Vagina (tissue), 2 donors: ENCODE measurements around the gene TCF7L1. TPM values are rescaled to one million over a fixed set of nuclear protein-coding genes. Genes with fewer than 3 reads are reported as not detected.

Source experiments
- DNase-seq, 2 donors: peaks; one replicate each; pipeline ENCODE4 v3.0.0-alpha.2; 2017; ENCODE audit errors: extremely low spot score in 2 of 2
- H3K27ac ChIP-seq: fragments of 200-600 bp; sonication (generic); one replicate; pipeline ENCODE4 v1.5.1; 2019
- H3K27me3 ChIP-seq: fragments of 200-600 bp; sonication (generic); one replicate; pipeline ENCODE4 v1.5.1; 2019
- H3K36me3 ChIP-seq, 2 donors: fragments of 200-600 bp; sonication (generic); one replicate each; pipeline ENCODE4 v1.5.1; 2017 to 2019
- H3K4me1 ChIP-seq: fragments of 200-600 bp; sonication (generic); one replicate; pipeline ENCODE4 v1.5.1; 2019
- H3K4me3 ChIP-seq, 2 donors: fragments of 200-600 bp; sonication (generic); 1 replicate in 1 of 2; 2 replicates in 1 of 2; pipeline ENCODE4 v1.5.1; 2016 to 2019
- H3K9me3 ChIP-seq: fragments of 200-600 bp; sonication (generic); one replicate; pipeline ENCODE4 v1.5.1; 2019
- POLR2A ChIP-seq, 2 donors: fragments of 450-650 bp; IDR thresholded peaks; one replicate each; pipeline ENCODE4 v1.6.1; 2017; ENCODE audit warnings: antibody characterized with exemption in 2 of 2, mild to moderate bottlenecking in 2 of 2, moderate library complexity in 2 of 2
- POLR2AphosphoS5 ChIP-seq, 2 donors: sonication (generic); formaldehyde crosslinking; IDR thresholded peaks; one replicate each; pipeline ENCODE4 v1.9.0; 2017; ENCODE audit warnings: antibody characterized with exemption in 2 of 2, mild to moderate bottlenecking in 2 of 2, low read depth in 1 of 2; ENCODE audit not compliant: insufficient read depth in 1 of 2
- intact Hi-C: fragments of 100-400 bp; cut with DNase I; formaldehyde crosslinking; loops from one replicate; pipeline ENCODE4 v1.15.1; 2023
- small RNA-seq: library from RNA; depleted of rRNA; stranded (forward); fragments of <200 nt; gene quantifications from one replicate; pipeline ENCODE3, GENCODE V24; 2016
- total RNA-seq: library from RNA; depleted of rRNA; stranded (reverse); fragments of >200 nt; gene quantifications from one replicate; pipeline ENCODE4 v1.2.3, GENCODE V29; 2016
- TF ChIP-seq, protein P1 (sequence below), 3 experiments: fragments of 450-650 bp in 2 of 3; fragments of 200-600 bp in 1 of 3; sonication (generic) in 1 of 3; IDR thresholded peaks; one replicate each; pipeline ENCODE4 v1.5.1; 2017 to 2019; ENCODE audit warnings: antibody characterized with exemption in 3 of 3, mild to moderate bottlenecking in 2 of 3, moderate library complexity in 2 of 3

TCF7L1 gene
- total RNA-seq, 1 donor from 2014 or later, result 8.3 TPM

DNA sequence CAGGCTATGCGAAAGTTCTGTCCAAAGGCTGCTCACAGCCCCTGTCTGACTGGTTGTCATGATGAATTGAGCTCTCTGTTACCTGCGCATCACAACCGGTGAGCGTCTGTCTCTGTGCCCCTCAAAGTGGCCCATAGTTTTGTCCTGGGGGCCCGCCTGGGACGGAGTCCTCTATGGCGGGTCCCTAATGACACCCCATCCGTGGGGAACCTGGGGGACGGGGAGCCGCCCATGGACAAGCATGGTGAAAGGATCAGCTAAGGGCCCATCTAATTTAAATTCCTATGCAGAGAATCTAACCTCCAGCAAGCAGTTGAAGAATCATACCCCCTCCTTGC, 221.8 kb downstream of the TCF7L1 start:
- H3K36me3 ChIP-seq, result peaks cover 0 to 35% of the 10 kb centered on the region in 2 donors
- peak overlapping the region; percentile 76 for H3K27ac ChIP-seq
- H3K4me3 ChIP-seq, result peak overlapping the region; percentile 58 to 76
- no peak for DNase-seq
- intact Hi-C loops, result loop anchor here (2.0 kb wide), 1 partner anchor 28 kb away; the partner anchor contains the start of gene TGOLN2
- H3K4me1 ChIP-seq, result peaks cover 30% of the 10 kb centered on the region
- H3K27me3 ChIP-seq, result no peaks in the 10 kb centered on the region
- TF ChIP-seq POLR2AphosphoS5 (IDR thresholded peaks at IDR 0.05; ENCODE audit: insufficient read depth in 1 of 2, low read depth in 1 of 2), result no peak
- TF ChIP-seq, protein P1, sequence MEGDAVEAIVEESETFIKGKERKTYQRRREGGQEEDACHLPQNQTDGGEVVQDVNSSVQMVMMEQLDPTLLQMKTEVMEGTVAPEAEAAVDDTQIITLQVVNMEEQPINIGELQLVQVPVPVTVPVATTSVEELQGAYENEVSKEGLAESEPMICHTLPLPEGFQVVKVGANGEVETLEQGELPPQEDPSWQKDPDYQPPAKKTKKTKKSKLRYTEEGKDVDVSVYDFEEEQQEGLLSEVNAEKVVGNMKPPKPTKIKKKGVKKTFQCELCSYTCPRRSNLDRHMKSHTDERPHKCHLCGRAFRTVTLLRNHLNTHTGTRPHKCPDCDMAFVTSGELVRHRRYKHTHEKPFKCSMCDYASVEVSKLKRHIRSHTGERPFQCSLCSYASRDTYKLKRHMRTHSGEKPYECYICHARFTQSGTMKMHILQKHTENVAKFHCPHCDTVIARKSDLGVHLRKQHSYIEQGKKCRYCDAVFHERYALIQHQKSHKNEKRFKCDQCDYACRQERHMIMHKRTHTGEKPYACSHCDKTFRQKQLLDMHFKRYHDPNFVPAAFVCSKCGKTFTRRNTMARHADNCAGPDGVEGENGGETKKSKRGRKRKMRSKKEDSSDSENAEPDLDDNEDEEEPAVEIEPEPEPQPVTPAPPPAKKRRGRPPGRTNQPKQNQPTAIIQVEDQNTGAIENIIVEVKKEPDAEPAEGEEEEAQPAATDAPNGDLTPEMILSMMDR (IDR thresholded peaks at IDR 0.05), result no peak
- no peak for TF ChIP-seq POLR2A (IDR thresholded peaks at IDR 0.05)
- H3K9me3 ChIP-seq, result no peaks in the 10 kb centered on the region

DNA sequence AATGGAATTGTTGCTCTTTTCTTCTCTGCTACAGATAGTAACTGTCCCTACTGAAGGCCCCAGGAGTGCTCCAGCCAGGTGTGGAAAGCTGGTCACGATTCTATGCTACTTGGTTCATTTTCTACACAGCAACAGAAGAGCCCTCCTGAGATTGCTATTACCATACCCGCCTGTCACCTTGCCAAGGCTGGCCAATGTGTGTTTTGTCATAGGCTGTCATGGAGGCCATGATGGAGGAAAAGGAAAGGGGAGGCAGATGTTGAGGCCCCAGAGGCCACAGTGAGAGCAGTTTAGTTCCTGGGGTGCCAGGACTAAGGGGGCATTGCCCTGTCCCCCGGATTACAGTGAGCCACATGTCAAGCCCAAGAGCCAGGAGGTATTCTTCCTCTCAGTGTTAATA, 222.3 kb downstream of the TCF7L1 start:
- Histone ChIP-seq H3K4me1 (peaks cover 30% of the 10 kb centered on the region), H3K27me3 (no peaks in the 10 kb centered on the region), H3K4me3 (peak overlapping the region; percentile 58 to 76), H3K36me3 (peaks cover 0 to 30% of the 10 kb centered on the region in 2 donors), H3K27ac (peak overlapping the region; percentile 76), H3K9me3 (no peaks in the 10 kb centered on the region)
- no peak for DNase-seq
- TF ChIP-seq, protein P1 (IDR thresholded peaks at IDR 0.05), result no peak
- TF ChIP-seq POLR2AphosphoS5 (IDR thresholded peaks at IDR 0.05; ENCODE audit: insufficient read depth in 1 of 2, low read depth in 1 of 2), result no peak
- TF ChIP-seq POLR2A (IDR thresholded peaks at IDR 0.05), result no peak
- intact Hi-C loops, result loop anchor here (2.0 kb wide), 1 partner anchor 29 kb away; the partner anchor contains the start of gene TGOLN2

DNA sequence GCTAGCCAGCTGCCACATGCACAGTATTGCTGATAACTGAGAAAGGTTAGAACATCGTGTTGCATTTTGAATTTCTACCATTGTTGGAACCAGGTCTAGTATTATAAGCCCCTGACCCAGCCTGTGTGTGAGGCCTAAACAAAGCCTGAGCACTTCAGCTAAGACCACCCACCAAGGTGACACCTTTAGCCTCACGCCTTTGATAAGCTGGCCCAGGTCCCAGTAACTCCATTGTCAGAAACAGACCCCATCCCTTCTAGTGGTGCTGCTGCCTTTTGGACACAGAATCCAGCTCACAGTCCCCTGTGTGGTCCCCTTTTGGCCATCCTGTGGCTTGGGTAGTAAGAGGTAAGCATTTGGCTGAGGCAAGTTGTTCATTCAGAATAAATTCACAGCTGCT, 223.0 kb downstream of the TCF7L1 start:
- H3K9me3 ChIP-seq, result no peaks in the 10 kb centered on the region
- no peaks in the 10 kb centered on the region for H3K27me3 ChIP-seq
- TF ChIP-seq, protein P1 (IDR thresholded peaks at IDR 0.05), result no peak
- TF ChIP-seq POLR2A (IDR thresholded peaks at IDR 0.05), result no peak
- TF ChIP-seq POLR2AphosphoS5 (IDR thresholded peaks at IDR 0.05; ENCODE audit: insufficient read depth in 1 of 2, low read depth in 1 of 2), result no peak
- DNase-seq, result no peak
- H3K4me1 ChIP-seq, result peaks cover 30% of the 10 kb centered on the region
- H3K36me3 ChIP-seq, result peaks cover 0 to 24% of the 10 kb centered on the region in 2 donors
- no peak overlapping the region for H3K4me3 ChIP-seq
- H3K27ac ChIP-seq, result no peak overlapping the region
- intact Hi-C loops, result no loop called here

DNA sequence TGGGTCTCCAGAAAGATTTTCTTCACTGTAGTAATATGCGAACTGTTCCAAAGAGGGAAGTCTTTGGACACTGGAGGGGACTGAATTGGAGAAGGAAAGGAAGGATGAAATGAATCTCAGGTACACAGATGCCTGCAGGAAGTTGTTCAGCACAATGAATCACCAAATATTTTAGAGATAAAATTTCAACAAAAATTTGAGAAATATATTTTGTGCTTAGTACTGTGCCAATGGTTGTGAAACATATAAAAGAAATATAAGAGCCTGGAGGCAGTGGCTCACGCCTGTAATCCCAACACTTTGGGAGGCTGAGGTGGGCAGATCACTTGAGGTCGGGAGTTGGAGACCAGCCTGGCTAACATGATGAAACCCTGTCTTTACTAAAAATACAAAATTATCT, 224.5 kb downstream of the TCF7L1 start:
- peaks cover 23% of the 10 kb centered on the region for H3K4me1 ChIP-seq
- TF ChIP-seq POLR2A (IDR thresholded peaks at IDR 0.05), result no peak
- TF ChIP-seq POLR2AphosphoS5 (IDR thresholded peaks at IDR 0.05; ENCODE audit: insufficient read depth in 1 of 2, low read depth in 1 of 2), result no peak
- no peaks in the 10 kb centered on the region for H3K27me3 ChIP-seq
- DNase-seq, result no peak
- no peak overlapping the region for H3K27ac ChIP-seq
- intact Hi-C loops, result no loop called here
- peaks cover 0 to 30% of the 10 kb centered on the region in 2 donors for H3K36me3 ChIP-seq
- no peaks in the 10 kb centered on the region for H3K9me3 ChIP-seq
- H3K4me3 ChIP-seq, result no peak overlapping the region

Small RNA genes lying within 50 kb of the gene (small RNA-seq; reads per million reads assigned to genes)
- gene AC093162.1 (not detected), gene RF00019 (not detected), gene RNU6-674P (not detected)

Other genes starting within 250 kb of the TCF7L1 start
- gene TMSB10, start 227.7 kb upstream of the TCF7L1 start, total RNA-seq, result 2,211 TPM
- 29.7 TPM for gene KCMF1, start 162.2 kb upstream of the TCF7L1 start, total RNA-seq
- gene TGOLN2, start 194.6 kb downstream of the TCF7L1 start, total RNA-seq, result 96.0 TPM
- gene RETSAT, start 221.1 kb downstream of the TCF7L1 start, total RNA-seq, result 62.1 TPM
- 44.7 TPM for gene ELMOD3, start 221.4 kb downstream of the TCF7L1 start, total RNA-seq